A673 (cell line): ENCODE measurements around the gene MEF2C. TPM values are rescaled to one million over a fixed set of nuclear protein-coding genes. Genes with fewer than 3 reads are reported as not detected.

Experiments used
- BruUV-seq: library from RNA; stranded (reverse); fragments of 400-500 nt; replicated peaks from 2 replicates; lab custom pipeline; 2021; lab: Mats Ljungman, UMichigan
- CTCF ChIA-PET: fragments of 300-600 bp; sonication (Branson Sonifier 250); formaldehyde crosslinking; loops from one replicate; lab custom pipeline; 2022; ENCODE audit warnings: antibody characterized with exemption; lab: Charles Lee
- POLR2A ChIA-PET: fragments of 300-600 bp; sonication (Branson Sonifier 250); formaldehyde crosslinking; loops from one replicate; lab custom pipeline; 2022; ENCODE audit warnings: antibody characterized with exemption; ENCODE audit not compliant: low non-redundant PET; lab: Charles Lee
- DNase-seq: peaks from one replicate; pipeline ENCODE4 v3.0.0-alpha.2; 2015; ENCODE audit warnings: low spot score
- H3K27ac ChIP-seq: fragments of 200-600 bp; sonication (generic); 2 replicates; pipeline ENCODE4 v1.5.1; 2016; ENCODE audit warnings: mixed run types, low read depth, mild to moderate bottlenecking, mixed read lengths, antibody characterized with exemption, low read length; ENCODE audit not compliant: poor library complexity, severe bottlenecking
- H3K27me3 ChIP-seq: fragments of 200-600 bp; sonication (generic); replicated peaks from 2 replicates; pipeline ENCODE4 v1.6.1; 2017; ENCODE audit warnings: mixed run types, low read depth, mild to moderate bottlenecking, mixed read lengths, antibody characterized with exemption, low read length; ENCODE audit not compliant: insufficient read depth, poor library complexity
- H3K36me3 ChIP-seq: fragments of 200-600 bp; sonication (generic); 2 replicates; pipeline ENCODE4 v1.6.1; 2016; ENCODE audit warnings: mixed run types, mild to moderate bottlenecking, mixed read lengths, antibody characterized with exemption, low read length; ENCODE audit not compliant: insufficient read depth, poor library complexity, severe bottlenecking
- H3K4me1 ChIP-seq: fragments of 200-600 bp; sonication (generic); 2 replicates; pipeline ENCODE4 v1.6.1; 2017; ENCODE audit warnings: mixed run types, mild to moderate bottlenecking, mixed read lengths, antibody characterized with exemption, low read length; ENCODE audit not compliant: insufficient read depth, poor library complexity, severe bottlenecking
- H3K4me3 ChIP-seq: fragments of 200-600 bp; sonication (generic); 2 replicates; pipeline ENCODE4 v1.5.1; 2016; ENCODE audit warnings: low read depth, mixed run types, mild to moderate bottlenecking, mixed read lengths, low read length; ENCODE audit not compliant: poor library complexity, severe bottlenecking
- H3K9me3 ChIP-seq: fragments of 200-600 bp; sonication (generic); 2 replicates; pipeline ENCODE4 v1.6.1; 2016; ENCODE audit warnings: mixed run types, low read depth, mild to moderate bottlenecking, mixed read lengths, antibody characterized with exemption, low read length; ENCODE audit not compliant: poor library complexity, severe bottlenecking
- CTCF ChIP-seq: fragments of 300-800, 200-600 bp; sonication (generic); conservative IDR thresholded peaks from 2 replicates; pipeline ENCODE4 v1.5.1; 2017; ENCODE audit warnings: low read depth, mild to moderate bottlenecking, antibody characterized with exemption, low read length, moderate library complexity, mixed read lengths
- EZH2 ChIP-seq: fragments of 200-600 bp; sonication (generic); IDR thresholded peaks from 2 replicates; pipeline ENCODE4 v1.6.1; 2017; ENCODE audit warnings: borderline replicate concordance, low read depth, mild to moderate bottlenecking, mixed read lengths, antibody characterized with exemption, low read length; ENCODE audit not compliant: poor library complexity, severe bottlenecking
- intact Hi-C: fragments of 100-400 bp; cut with micrococcal nuclease; formaldehyde crosslinking; loops from one replicate; pipeline ENCODE4 v1.10.0; 2022; ENCODE audit not compliant: unreplicated experiment
- total RNA-seq: library from RNA; stranded (reverse); gene quantifications from 2 replicates; pipeline ENCODE4 v1.2.3, GENCODE V29; 2021

Gene MEF2C
- total RNA-seq, 1 experiment from 2014 or later, result 2.0 TPM

- Histone ChIP-seq H3K4me3 (no peak overlapping the region), H3K27ac (no peak overlapping the region), H3K27me3 (peaks cover 91% of the 10 kb centered on the region), H3K36me3 (no peaks in the 10 kb centered on the region), H3K9me3 (no peaks in the 10 kb centered on the region), H3K4me1 (peaks cover 9% of the 10 kb centered on the region)
- BruUV-seq, result no TSS peak
- CTCF ChIA-PET, result no interaction called here
- DNase-seq, result no peak
- no peak for TF ChIP-seq CTCF
- no peak for TF ChIP-seq EZH2
- POLR2A ChIA-PET, result interaction anchor here (0.5 kb wide), 1 partner anchor 285 kb away, joined by 6 read pairs; no protein-coding TSS in a partner anchor
- intact Hi-C loops, result no loop called here
Measured at GRCh38 chr5:88688156-88688983, 194.6 kb downstream of the MEF2C start.

GRCh38 chr5:88687373-88687911, 195.5 kb downstream of the MEF2C start:
- no peak for DNase-seq
- BruUV-seq, result no TSS peak
- no peak overlapping the region for H3K27ac ChIP-seq
- H3K27me3 ChIP-seq, result peaks cover 90% of the 10 kb centered on the region
- H3K4me3 ChIP-seq, result no peak overlapping the region
- H3K4me1 ChIP-seq, result peaks cover 9% of the 10 kb centered on the region
- no peak for TF ChIP-seq CTCF
- TF ChIP-seq EZH2, result no peak
- no peaks in the 10 kb centered on the region for H3K36me3 ChIP-seq
- intact Hi-C loops, result no loop called here
- ChIA-PET POLR2A (no interaction called here), CTCF (no interaction called here)
- H3K9me3 ChIP-seq, result no peaks in the 10 kb centered on the region

- ChIA-PET CTCF (no interaction called here), POLR2A (no interaction called here)
- intact Hi-C loops, result no loop called here
- no TSS peak for BruUV-seq
- no peaks in the 10 kb centered on the region for H3K9me3 ChIP-seq
- peaks cover 90% of the 10 kb centered on the region for H3K27me3 ChIP-seq
- H3K4me3 ChIP-seq, result no peak overlapping the region
- no peak overlapping the region for H3K27ac ChIP-seq
- peaks cover 6% of the 10 kb centered on the region for H3K4me1 ChIP-seq
- no peak for TF ChIP-seq EZH2
- H3K36me3 ChIP-seq, result no peaks in the 10 kb centered on the region
- DNase-seq, result no peak
Measured at GRCh38 chr5:88686726-88687125, 196.3 kb downstream of the MEF2C start.
